K562 treated with DMSO at 1 percent for 24 hours (cell line): ENCODE measurements around the gene MACC1. TPM values are rescaled to one million over a fixed set of nuclear protein-coding genes. Genes with fewer than 3 reads are reported as not detected.

ENCODE experiments used
- total RNA-seq: library from RNA; unstranded; fragments of 300-600 nt; gene quantifications from 2 replicates; pipeline ENCODE4 v1.2.3, GENCODE V29; 2022; ENCODE audit warnings: low read depth; ENCODE audit not compliant: insufficient read depth

MACC1 gene
- 3.0 and 3.3 TPM in 2 replicates for total RNA-seq

GRCh38 chr7:20217193-20217948 is at the start of gene MACC1:
Gene MACC1, minus strand, starts transcription at chr7:20217384. Its CDS starts 55,522 bp downstream, at chr7:20161862.

Other genes with a start within 250 kb of the MACC1 start
- not detected in 2 replicates for gene ITGB8, start 113.5 kb upstream of the MACC1 start, total RNA-seq